OCI-LY3 (cell line): ENCODE measurements around the gene EXTL1.

Experiments
- EZH2phosphoT487 ChIP-seq: fragments of 200-600 bp; shearing (Covaris generic); IDR thresholded peaks from 2 replicates; pipeline ENCODE4 v1.6.1; 2018; ENCODE audit warnings: antibody characterized with exemption, mixed run types, low read depth
- TF ChIP-seq, protein P1 (sequence below): fragments of 200-600, 300-600 bp; sonication (generic); IDR thresholded peaks from 2 replicates; pipeline ENCODE4 v1.5.1; 2014; ENCODE audit warnings: antibody characterized with exemption, low read length, low read depth

DNA sequence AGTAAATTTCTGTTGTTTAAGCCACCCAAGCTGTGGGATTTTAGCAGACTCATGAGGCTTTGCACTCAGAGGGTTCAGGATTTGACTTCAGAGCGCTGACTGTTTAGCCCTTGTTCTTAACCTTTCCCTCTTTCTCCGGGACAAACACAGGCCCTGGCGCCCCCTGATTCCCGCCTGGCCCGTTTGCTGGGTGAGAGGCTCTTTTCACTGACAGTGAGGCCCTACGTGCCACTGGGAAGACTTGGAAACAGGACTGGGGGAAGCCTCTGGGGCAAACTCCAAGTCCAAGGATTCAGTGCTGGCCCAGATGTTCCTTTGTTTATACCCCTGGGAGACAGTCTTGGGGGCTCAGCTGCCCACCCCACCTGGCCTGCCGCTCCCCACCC, 57.6 kb downstream of the EXTL1 start:
- TF ChIP-seq, protein P1, sequence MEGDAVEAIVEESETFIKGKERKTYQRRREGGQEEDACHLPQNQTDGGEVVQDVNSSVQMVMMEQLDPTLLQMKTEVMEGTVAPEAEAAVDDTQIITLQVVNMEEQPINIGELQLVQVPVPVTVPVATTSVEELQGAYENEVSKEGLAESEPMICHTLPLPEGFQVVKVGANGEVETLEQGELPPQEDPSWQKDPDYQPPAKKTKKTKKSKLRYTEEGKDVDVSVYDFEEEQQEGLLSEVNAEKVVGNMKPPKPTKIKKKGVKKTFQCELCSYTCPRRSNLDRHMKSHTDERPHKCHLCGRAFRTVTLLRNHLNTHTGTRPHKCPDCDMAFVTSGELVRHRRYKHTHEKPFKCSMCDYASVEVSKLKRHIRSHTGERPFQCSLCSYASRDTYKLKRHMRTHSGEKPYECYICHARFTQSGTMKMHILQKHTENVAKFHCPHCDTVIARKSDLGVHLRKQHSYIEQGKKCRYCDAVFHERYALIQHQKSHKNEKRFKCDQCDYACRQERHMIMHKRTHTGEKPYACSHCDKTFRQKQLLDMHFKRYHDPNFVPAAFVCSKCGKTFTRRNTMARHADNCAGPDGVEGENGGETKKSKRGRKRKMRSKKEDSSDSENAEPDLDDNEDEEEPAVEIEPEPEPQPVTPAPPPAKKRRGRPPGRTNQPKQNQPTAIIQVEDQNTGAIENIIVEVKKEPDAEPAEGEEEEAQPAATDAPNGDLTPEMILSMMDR, result no peak
- TF ChIP-seq EZH2phosphoT487, result no peak
